22Rv1 (cell line): Measurements from ENCODE around the gene ANKH.

ENCODE experiments used
- H3K27ac ChIP-seq: fragments of 450-650 bp; 2 replicates; pipeline ENCODE4 v1.5.1; 2017
- CTCF ChIP-seq: fragments of 450-650 bp; IDR thresholded peaks from 2 replicates; pipeline ENCODE4 v1.5.1; 2017; ENCODE audit warnings: mild to moderate bottlenecking
- ZFX ChIP-seq: fragments of 450-650 bp; IDR thresholded peaks from 2 replicates; pipeline ENCODE4 v1.6.1; 2017; ENCODE audit warnings: antibody characterized with exemption, borderline replicate concordance

The ANKH gene

GRCh38 chr5:14756478-14756877 is 115.1 kb downstream of the ANKH start:
- no peak overlapping the region for H3K27ac ChIP-seq
- TF ChIP-seq ZFX (no peak), CTCF (no peak)

GRCh38 chr5:14753947-14754346 is 117.6 kb downstream of the ANKH start:
- TF ChIP-seq CTCF (no peak), ZFX (no peak)
- no peak overlapping the region for H3K27ac ChIP-seq

GRCh38 chr5:14753292-14753691 is 118.3 kb downstream of the ANKH start:
- TF ChIP-seq ZFX (no peak), CTCF (no peak)
- H3K27ac ChIP-seq, result no peak overlapping the region

- TF ChIP-seq ZFX, result no peak
- no peak for TF ChIP-seq CTCF
- H3K27ac ChIP-seq, result no peak overlapping the region
These were observed 119.0 kb downstream of the ANKH start for GRCh38 chr5:14752497-14753071.

- TF ChIP-seq CTCF (no peak), ZFX (no peak)
- H3K27ac ChIP-seq, result no peak overlapping the region
These were observed 120.9 kb downstream of the ANKH start for GRCh38 chr5:14750712-14751111.

- H3K27ac ChIP-seq, result no peak overlapping the region
- TF ChIP-seq CTCF (no peak), ZFX (no peak)
These were observed 121.9 kb downstream of the ANKH start for GRCh38 chr5:14749579-14750101.

- no peak overlapping the region for H3K27ac ChIP-seq
- TF ChIP-seq CTCF, result no peak
These were observed 123.2 kb downstream of the ANKH start for GRCh38 chr5:14748180-14748900.
